CMK (cell line): Measurements from ENCODE around the gene ATP12A.

Source experiments
- DNase-seq: peaks from one replicate; pipeline ENCODE4 v3.0.0-alpha.2; 2010; ENCODE audit warnings: low read depth

The ATP12A gene

GRCh38 chr13:24680258-24680920 is at the start of gene ATP12A:
TSS of gene ATP12A (plus strand) at chr13:24680408. CDS start at chr13:24680744, 336 bp downstream.
- no peak for DNase-seq

- DNase-seq = no peak
These were observed 49.2 kb upstream of the ATP12A start for GRCh38 chr13:24630851-24631620.

- no peak for DNase-seq
These were observed 48.3 kb upstream of the ATP12A start for GRCh38 chr13:24631922-24632321.

GRCh38 chr13:24632382-24633121 is 47.7 kb upstream of the ATP12A start:
- DNase-seq = no peak

- DNase-seq = no peak
These were observed 43.4 kb upstream of the ATP12A start for GRCh38 chr13:24636776-24637175.

- no peak for DNase-seq
These were observed 42.1 kb upstream of the ATP12A start for GRCh38 chr13:24638096-24638495.

GRCh38 chr13:24640752-24641151 is 39.5 kb upstream of the ATP12A start:
- DNase-seq = no peak

GRCh38 chr13:24642219-24642618 is 38.0 kb upstream of the ATP12A start:
- no peak for DNase-seq

GRCh38 chr13:24644036-24644435 is 36.2 kb upstream of the ATP12A start:
- no peak for DNase-seq

GRCh38 chr13:24648271-24648670 is 31.9 kb upstream of the ATP12A start:
- DNase-seq = no peak

GRCh38 chr13:24648983-24649687 is 31.1 kb upstream of the ATP12A start:
- DNase-seq = no peak

- no peak for DNase-seq
These were observed 30.5 kb upstream of the ATP12A start for GRCh38 chr13:24649688-24650043.

- DNase-seq = no peak
These were observed 30.0 kb upstream of the ATP12A start for GRCh38 chr13:24650161-24650560.

GRCh38 chr13:24651718-24652345 is 28.4 kb upstream of the ATP12A start:
- no peak for DNase-seq

GRCh38 chr13:24652359-24652758 is 27.8 kb upstream of the ATP12A start:
- no peak for DNase-seq

- no peak for DNase-seq
These were observed 25.5 kb upstream of the ATP12A start for GRCh38 chr13:24654741-24655140.

- DNase-seq = no peak
These were observed 21.0 kb upstream of the ATP12A start for GRCh38 chr13:24659239-24659638.

- DNase-seq = no peak
These were observed 20.0 kb upstream of the ATP12A start for GRCh38 chr13:24660023-24660741.

- no peak for DNase-seq
These were observed 18.5 kb upstream of the ATP12A start for GRCh38 chr13:24661713-24662112.

- DNase-seq = no peak
These were observed 17.8 kb upstream of the ATP12A start for GRCh38 chr13:24662195-24663088.
